Calu3 (cell line): Measurements from ENCODE around the gene KIAA1755. TPM values are rescaled to one million over a fixed set of nuclear protein-coding genes. Genes with fewer than 3 reads are reported as not detected.

Experiments used
- BruUV-seq: library from RNA; stranded (reverse); fragments of 400-500 nt; replicated peaks from 2 replicates; lab custom pipeline; 2021; lab: Mats Ljungman, UMichigan
- CTCF ChIA-PET: fragments of 300-600 bp; sonication (Branson Sonifier 250); formaldehyde crosslinking; loops from one replicate; lab custom pipeline; 2022; ENCODE audit warnings: antibody characterized with exemption; lab: Charles Lee
- DNase-seq: peaks from one replicate; pipeline ENCODE4 v3.0.0; 2022
- H3K27ac Mint-ChIP-seq: one replicate; pipeline ENCODE4 v1.8.0; 2022; ENCODE audit warnings: mixed read lengths; ENCODE audit not compliant: unreplicated experiment
- H3K27me3 Mint-ChIP-seq: one replicate; pipeline ENCODE4 v1.8.0; 2022; ENCODE audit warnings: mixed read lengths; ENCODE audit not compliant: unreplicated experiment
- H3K36me3 Mint-ChIP-seq: one replicate; pipeline ENCODE4 v1.8.0; 2022; ENCODE audit warnings: mild to moderate bottlenecking, moderate library complexity, mixed read lengths; ENCODE audit not compliant: insufficient read depth, unreplicated experiment
- H3K4me1 Mint-ChIP-seq: one replicate; pipeline ENCODE4 v1.8.0; 2022; ENCODE audit warnings: mild to moderate bottlenecking, low read depth, mixed read lengths; ENCODE audit not compliant: unreplicated experiment
- H3K4me3 Mint-ChIP-seq: one replicate; pipeline ENCODE4 v1.8.0; 2022; ENCODE audit warnings: mild to moderate bottlenecking, low read depth, moderate library complexity, mixed read lengths; ENCODE audit not compliant: unreplicated experiment
- H3K9me3 Mint-ChIP-seq: one replicate; pipeline ENCODE4 v1.8.0; 2022; ENCODE audit warnings: low read depth, mixed read lengths; ENCODE audit not compliant: unreplicated experiment
- intact Hi-C: fragments of 100-400 bp; cut with micrococcal nuclease; formaldehyde crosslinking; loops from one replicate; pipeline ENCODE4 v1.10.0; 2022; ENCODE audit not compliant: unreplicated experiment
- total RNA-seq: library from RNA; stranded (reverse); gene quantifications from 2 replicates; pipeline ENCODE4 v1.2.3, GENCODE V29; 2022
- TF ChIP-seq, protein P1 (sequence below): fragments of 200-600 bp; IDR thresholded peaks from one replicate; pipeline ENCODE4 v1.8.0; 2022; ENCODE audit warnings: antibody characterized with exemption; ENCODE audit not compliant: unreplicated experiment

Gene KIAA1755
- total RNA-seq, 1 experiment from 2014 or later, result not detected

DNA sequence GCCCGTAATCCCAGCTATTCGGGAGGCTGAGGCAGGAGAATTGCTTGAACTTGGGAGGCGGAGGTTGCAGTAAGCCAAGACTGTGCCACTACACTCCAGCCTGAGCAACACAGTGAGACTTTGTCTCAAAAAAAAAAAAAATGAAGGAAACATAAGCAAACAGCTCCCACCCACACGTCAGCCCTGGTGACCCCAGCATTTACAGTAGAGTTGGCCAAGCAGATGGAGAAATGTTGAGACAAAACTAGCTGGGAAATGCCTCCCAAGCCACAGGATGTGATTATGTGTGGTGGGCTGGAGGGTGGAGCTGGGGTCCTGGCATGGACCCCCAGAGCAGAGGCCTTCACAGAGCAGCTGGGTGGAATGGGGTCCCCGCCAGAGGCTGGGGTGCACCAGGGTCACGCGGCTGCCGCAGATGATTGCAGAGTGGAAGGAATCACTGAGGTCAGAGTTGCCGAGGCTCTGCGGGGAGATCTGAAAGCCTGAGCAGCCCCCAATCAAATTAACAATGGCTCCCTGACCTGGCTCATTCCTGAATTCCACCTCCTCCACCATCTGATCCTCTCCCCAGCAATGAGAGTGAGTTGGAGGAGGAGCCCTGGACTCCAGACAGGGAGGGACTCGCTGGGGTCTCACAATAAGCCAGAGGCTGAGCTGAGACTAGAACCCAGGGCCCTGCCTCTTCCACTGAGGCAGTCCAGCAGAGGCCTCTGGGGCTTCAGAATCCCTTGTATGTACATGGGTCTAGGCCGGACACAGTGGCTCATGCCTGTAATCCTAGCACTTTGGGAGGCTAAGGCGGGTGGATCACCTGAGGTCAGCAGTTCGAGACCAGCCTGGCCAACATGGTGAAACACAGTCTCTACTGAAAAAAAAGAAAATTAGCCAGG lies 60.8 kb downstream of the KIAA1755 start:
- no TSS peak for BruUV-seq
- CTCF ChIA-PET, result interaction anchor here (1.1 kb wide), 1 partner anchor 36 kb away, joined by 3 read pairs; no protein-coding TSS in a partner anchor
- TF ChIP-seq, protein P1, sequence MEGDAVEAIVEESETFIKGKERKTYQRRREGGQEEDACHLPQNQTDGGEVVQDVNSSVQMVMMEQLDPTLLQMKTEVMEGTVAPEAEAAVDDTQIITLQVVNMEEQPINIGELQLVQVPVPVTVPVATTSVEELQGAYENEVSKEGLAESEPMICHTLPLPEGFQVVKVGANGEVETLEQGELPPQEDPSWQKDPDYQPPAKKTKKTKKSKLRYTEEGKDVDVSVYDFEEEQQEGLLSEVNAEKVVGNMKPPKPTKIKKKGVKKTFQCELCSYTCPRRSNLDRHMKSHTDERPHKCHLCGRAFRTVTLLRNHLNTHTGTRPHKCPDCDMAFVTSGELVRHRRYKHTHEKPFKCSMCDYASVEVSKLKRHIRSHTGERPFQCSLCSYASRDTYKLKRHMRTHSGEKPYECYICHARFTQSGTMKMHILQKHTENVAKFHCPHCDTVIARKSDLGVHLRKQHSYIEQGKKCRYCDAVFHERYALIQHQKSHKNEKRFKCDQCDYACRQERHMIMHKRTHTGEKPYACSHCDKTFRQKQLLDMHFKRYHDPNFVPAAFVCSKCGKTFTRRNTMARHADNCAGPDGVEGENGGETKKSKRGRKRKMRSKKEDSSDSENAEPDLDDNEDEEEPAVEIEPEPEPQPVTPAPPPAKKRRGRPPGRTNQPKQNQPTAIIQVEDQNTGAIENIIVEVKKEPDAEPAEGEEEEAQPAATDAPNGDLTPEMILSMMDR, result no peak
- H3K4me3 Mint-ChIP-seq, result no peak overlapping the region
- no peaks in the 10 kb centered on the region for H3K4me1 Mint-ChIP-seq
- DNase-seq, result no peak
- no peak overlapping the region for H3K27ac Mint-ChIP-seq
- H3K9me3 Mint-ChIP-seq, result no peaks in the 10 kb centered on the region
- H3K36me3 Mint-ChIP-seq, result no peaks in the 10 kb centered on the region
- intact Hi-C loops, result no loop called here
- H3K27me3 Mint-ChIP-seq, result no peaks in the 10 kb centered on the region

DNA sequence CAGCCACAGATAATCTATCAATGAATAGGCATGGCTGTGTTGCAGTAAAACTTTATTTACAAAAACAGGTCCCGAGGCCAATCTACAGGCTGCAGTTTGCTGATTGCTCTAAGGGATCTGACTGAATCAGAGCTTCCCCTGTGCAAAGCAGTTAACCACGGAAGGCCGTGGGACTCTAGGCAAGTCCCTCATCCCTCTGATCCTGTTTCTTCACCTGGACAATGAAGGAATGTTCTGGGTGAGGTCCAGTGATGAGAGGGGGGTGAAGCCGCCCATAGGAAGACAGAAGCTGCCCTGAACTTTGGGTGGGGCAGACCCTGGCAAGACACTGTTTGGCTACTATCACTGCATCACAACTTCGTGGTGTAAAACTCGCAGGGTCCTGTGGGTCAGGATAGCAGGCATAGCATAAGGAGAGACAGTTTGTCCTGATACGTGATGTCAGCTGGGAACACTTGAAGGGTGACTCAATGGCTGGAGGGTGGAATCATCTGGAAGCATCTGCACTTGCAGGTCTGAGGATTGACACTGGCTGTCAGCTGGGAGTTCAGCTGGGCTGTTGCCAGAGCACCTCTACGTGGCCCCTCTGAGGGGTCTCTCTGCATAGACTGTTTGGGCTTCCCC lies 62.2 kb downstream of the KIAA1755 start:
- Mint-ChIP-seq H3K9me3 (peaks cover 4% of the 10 kb centered on the region), H3K36me3 (no peaks in the 10 kb centered on the region), H3K27ac (no peak overlapping the region), H3K4me1 (no peaks in the 10 kb centered on the region), H3K27me3 (no peaks in the 10 kb centered on the region), H3K4me3 (no peak overlapping the region)
- TF ChIP-seq, protein P1, result no peak
- DNase-seq, result no peak
- no TSS peak for BruUV-seq
- intact Hi-C loops, result no loop called here
- CTCF ChIA-PET, result interaction anchor here (0.6 kb wide), 1 partner anchor 540 kb away, joined by 6 read pairs; no protein-coding TSS in a partner anchor

DNA sequence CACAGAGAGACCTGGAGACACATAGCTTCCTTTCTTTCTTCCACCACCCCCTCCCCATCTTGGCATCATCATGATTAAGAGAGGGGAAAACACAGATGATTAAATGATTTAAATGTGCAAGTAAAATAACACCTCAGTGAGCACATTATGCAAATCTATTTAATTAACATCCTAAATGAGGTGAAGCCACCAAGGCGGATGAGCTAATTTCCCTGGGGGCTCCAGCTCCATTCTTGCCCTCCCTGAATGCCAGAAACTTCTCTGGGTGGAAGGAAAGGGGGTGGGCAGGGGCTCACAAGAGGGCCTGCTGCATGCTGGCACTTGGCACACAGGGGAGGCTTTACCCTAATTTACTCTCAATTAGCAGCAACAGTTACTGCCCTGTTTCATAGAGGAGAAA lies 62.9 kb downstream of the KIAA1755 start:
- Mint-ChIP-seq H3K4me3 (no peak overlapping the region), H3K9me3 (peaks cover 4% of the 10 kb centered on the region), H3K4me1 (no peaks in the 10 kb centered on the region), H3K27ac (no peak overlapping the region), H3K27me3 (no peaks in the 10 kb centered on the region), H3K36me3 (no peaks in the 10 kb centered on the region)
- TF ChIP-seq, protein P1, result no peak
- CTCF ChIA-PET, result no interaction called here
- DNase-seq, result no peak
- BruUV-seq, result no TSS peak
- intact Hi-C loops, result no loop called here

DNA sequence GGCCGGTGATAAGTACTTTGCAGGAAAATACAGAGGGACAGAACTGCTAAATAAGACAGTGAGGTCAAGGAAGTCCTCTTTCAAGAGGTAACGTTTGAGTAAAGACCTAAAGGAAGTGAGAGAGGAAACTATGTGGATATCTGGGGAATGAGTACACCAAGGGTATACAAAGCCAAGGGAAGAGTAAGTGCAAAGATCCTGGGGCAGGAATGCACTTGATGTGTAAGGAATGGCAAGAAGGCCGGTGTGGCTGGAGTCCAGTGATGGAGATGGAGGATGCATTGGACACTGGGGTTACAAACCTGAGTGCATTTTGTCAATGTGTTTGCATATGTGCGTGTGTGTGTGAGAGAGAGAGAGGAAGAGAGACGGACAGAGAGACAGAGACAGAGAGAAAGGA lies 63.3 kb downstream of the KIAA1755 start:
- intact Hi-C loops, result no loop called here
- BruUV-seq, result no TSS peak
- Mint-ChIP-seq H3K9me3 (peaks cover 4% of the 10 kb centered on the region), H3K4me3 (no peak overlapping the region), H3K4me1 (no peaks in the 10 kb centered on the region), H3K27ac (no peak overlapping the region), H3K36me3 (no peaks in the 10 kb centered on the region), H3K27me3 (no peaks in the 10 kb centered on the region)
- no peak for DNase-seq
- CTCF ChIA-PET, result interaction anchor here (1.6 kb wide), 1 partner anchor 33 kb away, joined by 3 read pairs; no protein-coding TSS in a partner anchor
- TF ChIP-seq, protein P1, result no peak
